Breast epithelium (tissue), 3 donors: Measurements from ENCODE around the gene TCP11L2.

Experiments
- CTCF ChIP-seq, 3 donors: fragments of 450-650 bp; IDR thresholded peaks; one replicate each; pipeline ENCODE4 v1.5.1; 2016 to 2017; ENCODE audit warnings: antibody characterized with exemption in 3 of 3, mild to moderate bottlenecking in 3 of 3, moderate library complexity in 3 of 3
- POLR2A ChIP-seq: fragments of 450-650 bp; IDR thresholded peaks from one replicate; pipeline ENCODE4 v1.6.1; 2016; ENCODE audit warnings: antibody characterized with exemption, mild to moderate bottlenecking, moderate library complexity
- POLR2AphosphoS5 ChIP-seq, 3 donors: sonication (generic); formaldehyde crosslinking; IDR thresholded peaks; one replicate each; pipeline ENCODE4 v1.6.1; 2017; ENCODE audit warnings: antibody characterized with exemption in 3 of 3

- TF ChIP-seq CTCF (IDR thresholded peaks at IDR 0.05): no peak
- TF ChIP-seq POLR2AphosphoS5 (IDR thresholded peaks at IDR 0.05): no peak
- TF ChIP-seq POLR2A: no peak
Measured at GRCh38 chr12:106386813-106387535, 84.4 kb downstream of the TCP11L2 start.
